NB4 (cell line): ENCODE results near the gene MEI1.
A peak's percentile ranks its signal among the peaks of the same experiment; 100 is the strongest.

ENCODE experiments used
- DNase-seq: peaks from one replicate; pipeline ENCODE4 v3.0.0; 2010; ENCODE audit warnings: low read depth
- H3K4me3 ChIP-seq: one replicate; pipeline ENCODE4 v1.5.1; 2011; ENCODE audit warnings: mild to moderate bottlenecking, low read depth, low read length, moderate library complexity
- MYC ChIP-seq: IDR thresholded peaks from 2 replicates; pipeline ENCODE4 v1.6.1; 2011; ENCODE audit warnings: low read depth, low read length
- POLR2A ChIP-seq: IDR thresholded peaks from 2 replicates; pipeline ENCODE4 v1.6.1; 2011; ENCODE audit warnings: mild to moderate bottlenecking; ENCODE audit not compliant: insufficient read length; ENCODE audit errors: extremely low read depth
- TF ChIP-seq, protein P1 (sequence below): IDR thresholded peaks from 2 replicates; pipeline ENCODE4 v1.6.1; 2011; ENCODE audit warnings: low read depth, low read length
- TF ChIP-seq, protein P2 (sequence below): IDR thresholded peaks from one replicate; pipeline ENCODE4 v1.5.1; 2012; ENCODE audit warnings: low read depth, low read length

The MEI1 gene

DNA sequence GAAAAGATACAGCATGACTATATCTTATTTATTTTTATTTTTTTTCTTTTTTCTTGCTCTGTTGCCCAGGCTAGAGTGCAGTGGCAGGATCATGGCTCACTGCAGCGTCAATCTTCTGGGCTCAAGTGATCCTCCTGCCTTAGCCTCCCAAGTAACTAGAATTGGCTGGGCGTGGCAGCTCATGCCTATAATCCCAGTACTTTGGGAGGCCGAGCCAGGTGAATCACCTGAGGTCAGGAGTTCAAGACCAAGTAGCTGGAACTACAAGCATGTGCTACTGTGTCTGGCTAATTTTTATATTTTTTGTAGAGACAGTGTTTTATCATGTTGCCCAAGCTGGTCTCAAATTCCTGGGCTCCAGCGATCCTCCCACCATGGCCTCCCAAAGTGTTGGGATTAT lies 72.9 kb downstream of the MEI1 start:
- H3K4me3 ChIP-seq: no peak overlapping the region
- no peak for TF ChIP-seq POLR2A
- TF ChIP-seq, protein P1, sequence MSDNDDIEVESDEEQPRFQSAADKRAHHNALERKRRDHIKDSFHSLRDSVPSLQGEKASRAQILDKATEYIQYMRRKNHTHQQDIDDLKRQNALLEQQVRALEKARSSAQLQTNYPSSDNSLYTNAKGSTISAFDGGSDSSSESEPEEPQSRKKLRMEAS: no peak
- TF ChIP-seq, protein P2, sequence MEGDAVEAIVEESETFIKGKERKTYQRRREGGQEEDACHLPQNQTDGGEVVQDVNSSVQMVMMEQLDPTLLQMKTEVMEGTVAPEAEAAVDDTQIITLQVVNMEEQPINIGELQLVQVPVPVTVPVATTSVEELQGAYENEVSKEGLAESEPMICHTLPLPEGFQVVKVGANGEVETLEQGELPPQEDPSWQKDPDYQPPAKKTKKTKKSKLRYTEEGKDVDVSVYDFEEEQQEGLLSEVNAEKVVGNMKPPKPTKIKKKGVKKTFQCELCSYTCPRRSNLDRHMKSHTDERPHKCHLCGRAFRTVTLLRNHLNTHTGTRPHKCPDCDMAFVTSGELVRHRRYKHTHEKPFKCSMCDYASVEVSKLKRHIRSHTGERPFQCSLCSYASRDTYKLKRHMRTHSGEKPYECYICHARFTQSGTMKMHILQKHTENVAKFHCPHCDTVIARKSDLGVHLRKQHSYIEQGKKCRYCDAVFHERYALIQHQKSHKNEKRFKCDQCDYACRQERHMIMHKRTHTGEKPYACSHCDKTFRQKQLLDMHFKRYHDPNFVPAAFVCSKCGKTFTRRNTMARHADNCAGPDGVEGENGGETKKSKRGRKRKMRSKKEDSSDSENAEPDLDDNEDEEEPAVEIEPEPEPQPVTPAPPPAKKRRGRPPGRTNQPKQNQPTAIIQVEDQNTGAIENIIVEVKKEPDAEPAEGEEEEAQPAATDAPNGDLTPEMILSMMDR: no peak
- no peak for TF ChIP-seq MYC
- no peak for DNase-seq

GRCh38 chr22:41772645-41773044 lies 73.3 kb downstream of the MEI1 start:
- H3K4me3 ChIP-seq: no peak overlapping the region
- TF ChIP-seq, protein P2: no peak
- TF ChIP-seq, protein P1: no peak
- TF ChIP-seq POLR2A (no peak), MYC (no peak)
- no peak for DNase-seq

DNA sequence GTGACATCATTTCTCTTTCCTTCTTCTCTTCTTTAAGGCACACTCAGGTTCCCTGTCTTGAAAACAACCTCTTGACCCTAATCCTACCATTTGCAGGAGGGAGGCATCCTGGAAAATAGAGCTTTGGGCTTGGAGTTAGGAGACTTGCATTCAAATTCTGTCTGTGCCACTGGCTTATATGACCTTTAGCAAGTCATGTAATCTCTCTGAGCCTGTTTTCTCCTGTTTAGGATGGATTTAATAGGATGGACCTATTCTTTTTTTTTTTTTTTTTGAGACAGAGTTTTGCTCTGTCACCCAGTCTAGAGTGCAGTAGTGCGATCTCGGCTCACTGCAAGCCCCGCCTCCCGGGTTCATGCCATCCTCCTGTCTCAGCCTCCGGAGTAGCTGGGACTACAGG lies 76.0 kb downstream of the MEI1 start:
- no peak for DNase-seq
- no peak overlapping the region for H3K4me3 ChIP-seq
- no peak for TF ChIP-seq MYC
- TF ChIP-seq POLR2A: no peak
- TF ChIP-seq, protein P2: no peak
- TF ChIP-seq, protein P1: no peak

GRCh38 chr22:41775976-41776375 lies 76.7 kb downstream of the MEI1 start:
- no peak overlapping the region for H3K4me3 ChIP-seq
- TF ChIP-seq, protein P2: no peak
- no peak for TF ChIP-seq MYC
- TF ChIP-seq, protein P1: no peak
- no peak for TF ChIP-seq POLR2A
- no peak for DNase-seq

GRCh38 chr22:41776381-41776780 lies 77.1 kb downstream of the MEI1 start:
- DNase-seq: no peak
- TF ChIP-seq, protein P1: no peak
- TF ChIP-seq POLR2A: no peak
- no peak overlapping the region for H3K4me3 ChIP-seq

GRCh38 chr22:41777749-41778425 lies 78.6 kb downstream of the MEI1 start:
- DNase-seq: peak; percentile 12
- no peak for TF ChIP-seq POLR2A
- no peak for TF ChIP-seq MYC
- TF ChIP-seq, protein P2: no peak
- TF ChIP-seq, protein P1: no peak

More at GRCh38 chr22:41777749-41778425, 78.6 kb downstream of the MEI1 start:
- no peak overlapping the region for H3K4me3 ChIP-seq
